Prostate gland (tissue), 2 donors: ENCODE results near the gene CYP3A4.
"Not testable (repeated sequence)": the region's sequence is repeated elsewhere in the genome, so short reads cannot be mapped to it uniquely, and the experiment has no call there.

Source experiments
- CTCF ChIP-seq, 4 experiments: fragments of 200-600 bp in 2 of 4; fragments of 450-650 bp in 2 of 4; sonication (generic) in 2 of 4; IDR thresholded peaks; 1 replicate in 3 of 4; 2 replicates in 1 of 4; pipeline ENCODE4 v1.5.1; 2016 to 2019; ENCODE audit warnings: antibody characterized with exemption in 4 of 4, mild to moderate bottlenecking in 2 of 4, moderate library complexity in 2 of 4
- POLR2A ChIP-seq: fragments of 450-650 bp; IDR thresholded peaks from one replicate; pipeline ENCODE4 v1.6.1; 2016; ENCODE audit warnings: antibody characterized with exemption, mild to moderate bottlenecking

GRCh38 chr7:99773395-99773794, 10.6 kb downstream of the CYP3A4 start:
- TF ChIP-seq POLR2A; CTCF (IDR thresholded peaks at IDR 0.05): not testable (repeated sequence)
